HCT116 (cell line): ENCODE data around the gene ZMYND11. TPM values are rescaled to one million over a fixed set of nuclear protein-coding genes. Genes with fewer than 3 reads are reported as not detected.

Experiments
- ATAC-seq: fragments of 200-7000 bp; cut with Tn5 transposase; 2 replicates; pipeline ENCODE4 v1.9.1; 2020; ENCODE audit warnings: mild to moderate bottlenecking, moderate library complexity
- BruUV-seq: library from RNA; stranded (reverse); fragments of 400-500 nt; replicated peaks from 2 replicates; lab custom pipeline; 2021; lab: Mats Ljungman, UMichigan
- CTCF ChIA-PET: fragments of 300-600 bp; sonication (Branson Sonifier 250); formaldehyde crosslinking; loops from one replicate; lab custom pipeline; 2021; ENCODE audit warnings: antibody characterized with exemption; lab: Charles Lee
- POLR2A ChIA-PET: fragments of 300-600, 350-600 bp; sonication (Branson Sonifier 250); formaldehyde crosslinking; loops from one replicate; lab custom pipeline; 2021; ENCODE audit warnings: antibody characterized with exemption; lab: Charles Lee
- RAD21 ChIA-PET, 2 experiments: fragments of 300-600 bp; sonication (Branson Sonifier 250); formaldehyde crosslinking; loops; one replicate each; lab custom pipeline; 2023; ENCODE audit warnings: low total read pairs in 2 of 2; ENCODE audit not compliant: uncharacterized antibody in 2 of 2, unreplicated experiment in 2 of 2, low non-redundant PET in 1 of 2; lab: Charles Lee
- DNase-seq: peaks from one replicate; pipeline ENCODE4 v3.0.0-alpha.2; 2010; ENCODE audit warnings: low read depth, low spot score
- H2AFZ ChIP-seq: fragments of 200-600 bp; shearing (Covaris generic), sonication (generic); 2 replicates; pipeline ENCODE4 v1.6.1; 2017; ENCODE audit warnings: low read depth, mixed run types, mixed read lengths, antibody characterized with exemption, low read length; ENCODE audit not compliant: poor library complexity, severe bottlenecking
- H3K27ac ChIP-seq: 2 replicates; pipeline ENCODE4 v1.5.1; 2012; ENCODE audit warnings: low read depth, low read length
- H3K27me3 ChIP-seq: fragments of 200-600 bp; sonication (generic); 2 replicates; pipeline ENCODE4 v1.6.1; 2016; ENCODE audit warnings: mixed run types, low read length, mixed read lengths; ENCODE audit not compliant: insufficient read depth
- H3K36me3 ChIP-seq, 2 experiments: fragments of 200-500 bp in 1 of 2; fragments of 200-600 bp in 1 of 2; sonication (Bioruptor generic) in 1 of 2; sonication (generic) in 1 of 2; 2 replicates each; pipeline versions ENCODE4 v1.5.1 to v1.6.1; 2014 to 2016; ENCODE audit warnings: low read length in 2 of 2, inconsistent platforms in 1 of 2, mixed read lengths in 1 of 2, mixed run types in 1 of 2; ENCODE audit not compliant: insufficient read depth in 2 of 2, control insufficient read depth in 1 of 2
- H3K4me1 ChIP-seq, 2 experiments: fragments of 200-600 bp in 1 of 2; sonication (generic) in 1 of 2; 2 replicates each; pipeline versions ENCODE4 v1.5.1 to v1.6.1; 2012 to 2017; ENCODE audit warnings: low read length in 2 of 2, inconsistent platforms in 1 of 2, mild to moderate bottlenecking in 1 of 2, mixed read lengths in 1 of 2, mixed run types in 1 of 2, moderate library complexity in 1 of 2; ENCODE audit not compliant: insufficient read depth in 2 of 2, control insufficient read depth in 1 of 2
- H3K4me2 ChIP-seq: fragments of 200-600 bp; sonication (generic); 2 replicates; pipeline ENCODE4 v1.6.1; 2017; ENCODE audit warnings: mixed run types, low read length, mixed read lengths
- H3K4me3 ChIP-seq, 2 experiments: fragments of 200-600 bp in 1 of 2; sonication (generic) in 1 of 2; replicated peaks in 1 of 2; 2 replicates each; pipeline ENCODE4 v1.5.1; 2011 to 2016; ENCODE audit warnings: low read length in 2 of 2, control low read depth in 1 of 2, low read depth in 1 of 2, mild to moderate bottlenecking in 1 of 2, mixed read lengths in 1 of 2, mixed run types in 1 of 2
- H3K79me2 ChIP-seq: fragments of 200-600 bp; sonication (generic); 2 replicates; pipeline ENCODE4 v1.6.1; 2017; ENCODE audit warnings: mild to moderate bottlenecking, mixed run types, low read length, moderate library complexity, mixed read lengths; ENCODE audit not compliant: insufficient read depth
- H3K9ac ChIP-seq: fragments of 200-600 bp; sonication (generic); 2 replicates; pipeline ENCODE4 v1.6.1; 2016; ENCODE audit warnings: low read length, mixed read lengths
- H3K9me2 ChIP-seq: fragments of 200-600 bp; sonication (generic), shearing (Covaris generic); 2 replicates; pipeline ENCODE4 v1.6.1; 2017; ENCODE audit warnings: mixed run types, mild to moderate bottlenecking, moderate library complexity; ENCODE audit not compliant: insufficient read depth
- H3K9me3 ChIP-seq, 2 experiments: fragments of 200-500 bp in 1 of 2; fragments of 200-600 bp in 1 of 2; sonication (Bioruptor generic) in 1 of 2; sonication (generic) in 1 of 2; 2 replicates each; pipeline ENCODE4 v1.6.1; 2014 to 2017; ENCODE audit warnings: low read length in 2 of 2, mixed read lengths in 2 of 2, inconsistent platforms in 1 of 2, low read depth in 1 of 2, mild to moderate bottlenecking in 1 of 2, mixed run types in 1 of 2, moderate library complexity in 1 of 2; ENCODE audit not compliant: control insufficient read depth in 1 of 2, insufficient read depth in 1 of 2
- H4K20me1 ChIP-seq: fragments of 200-600 bp; sonication (generic), shearing (Covaris generic); 2 replicates; pipeline ENCODE4 v1.6.1; 2017; ENCODE audit warnings: mixed run types, mild to moderate bottlenecking, moderate library complexity; ENCODE audit not compliant: insufficient read depth
- ATF3 ChIP-seq: IDR thresholded peaks from 2 replicates; pipeline ENCODE4 v1.6.1; 2012
- CBX3 ChIP-seq: IDR thresholded peaks from 2 replicates; pipeline ENCODE4 v1.6.1; 2012; ENCODE audit warnings: low read depth
- CEBPB ChIP-seq: IDR thresholded peaks from 2 replicates; pipeline ENCODE4 v1.6.1; 2012; ENCODE audit warnings: low read depth
- CTCF ChIP-seq, 3 experiments: fragments of 200-600 bp in 1 of 3; sonication (generic) in 1 of 3; IDR thresholded peaks in 2 of 3; conservative IDR thresholded peaks in 1 of 3; 2 replicates each; pipeline ENCODE4 v1.5.1; 2012 to 2017; ENCODE audit warnings: low read depth in 2 of 3, low read length in 2 of 3, antibody characterized with exemption in 1 of 3, borderline replicate concordance in 1 of 3, control low read depth in 1 of 3, mild to moderate bottlenecking in 1 of 3, mixed read lengths in 1 of 3, mixed run types in 1 of 3, moderate library complexity in 1 of 3; ENCODE audit not compliant: insufficient read depth in 1 of 3
- ELF1 ChIP-seq: IDR thresholded peaks from 2 replicates; pipeline ENCODE4 v1.6.1; 2012; ENCODE audit warnings: low read depth, borderline replicate concordance
- FOSL1 ChIP-seq: IDR thresholded peaks from 2 replicates; pipeline ENCODE4 v1.6.1; 2012; ENCODE audit warnings: low read depth
- JUND ChIP-seq: IDR thresholded peaks from 2 replicates; pipeline ENCODE4 v1.6.1; 2012
- MAX ChIP-seq: IDR thresholded peaks from 2 replicates; pipeline ENCODE4 v1.6.1; 2012
- POLR2AphosphoS5 ChIP-seq: IDR thresholded peaks from 2 replicates; pipeline ENCODE4 v1.6.1; 2011; ENCODE audit warnings: mild to moderate bottlenecking, low read depth, low read length, moderate library complexity
- RAD21 ChIP-seq: IDR thresholded peaks from 2 replicates; pipeline ENCODE4 v1.6.1; 2012; ENCODE audit warnings: low read depth, mild to moderate bottlenecking
- REST ChIP-seq: IDR thresholded peaks from 2 replicates; pipeline ENCODE4 v1.6.1; 2012; ENCODE audit warnings: low read depth
- SIN3A ChIP-seq: IDR thresholded peaks from 2 replicates; pipeline ENCODE4 v1.6.1; 2012; ENCODE audit warnings: low read depth
- SP1 ChIP-seq: IDR thresholded peaks from 2 replicates; pipeline ENCODE4 v1.6.1; 2012; ENCODE audit warnings: low read depth
- SRF ChIP-seq: IDR thresholded peaks from 2 replicates; pipeline ENCODE4 v1.6.1; 2012; ENCODE audit warnings: low read depth
- YY1 ChIP-seq: IDR thresholded peaks from 2 replicates; pipeline ENCODE4 v1.6.1; 2011; ENCODE audit warnings: low read length, low read depth, moderate library complexity, mild to moderate bottlenecking; ENCODE audit not compliant: insufficient replicate concordance; ENCODE audit errors: extremely low read depth
- ZFX ChIP-seq: fragments of 450-650 bp; IDR thresholded peaks from 2 replicates; pipeline ENCODE4 v1.6.1; 2017
- intact Hi-C: fragments of 100-400 bp; cut with micrococcal nuclease; formaldehyde crosslinking; loops from 2 replicates; pipeline ENCODE4 v1.10.0; 2022
- total RNA-seq: library from RNA; stranded (reverse); gene quantifications from one replicate; pipeline ENCODE4 v1.2.1, GENCODE V29; 2021; ENCODE audit not compliant: unreplicated experiment

The ZMYND11 gene
- total RNA-seq, 1 experiment from 2014 or later: 28.3 TPM

GRCh38 chr10:137031-137430 is 1.8 kb downstream of the ZMYND11 start:
- CTCF ChIA-PET: no interaction called here
- Histone ChIP-seq H3K36me3 (no peaks in the 10 kb centered on the region), H3K4me1 (peaks cover 12 to 39% of the 10 kb centered on the region in 2 experiments), H3K27me3 (no peaks in the 10 kb centered on the region), H3K4me3 (peak overlapping the region in 1 of 2 experiments; percentile 70; a peak in 2 of 4 replicates), H3K9me3 (no peaks in the 10 kb centered on the region), H3K79me2 (peaks cover 59% of the 10 kb centered on the region), H4K20me1 (no peaks in the 10 kb centered on the region), H2AFZ (no peak overlapping the region), H3K9me2 (no peaks in the 10 kb centered on the region), H3K4me2 (peak overlapping the region; percentile 91), H3K27ac (no peak overlapping the region), H3K9ac (no peak overlapping the region)
- ATAC-seq (peak; percentile 63), DNase-seq (peak; percentile 35)
- RAD21 ChIA-PET: no interaction called here
- intact Hi-C loops: no loop called here
- BruUV-seq: no TSS peak
- POLR2A ChIA-PET: no interaction called here
- TF ChIP-seq CEBPB (no peak), RAD21 (peak; percentile 4; the same call in 1 of the 2 replicates), CTCF (IDR thresholded peaks at IDR 0.05 in 2 of 3, conservative IDR thresholded peaks at IDR 0.05 in 1 of 3; ENCODE audit: borderline replicate concordance in 1 of 3, insufficient read depth in 1 of 3, low read depth in 2 of 3, low read length in 2 of 3) (peak; percentile 8 to 74 (median 70); a peak in 4 of 6 replicates)

GRCh38 chr10:137606-138005 is 2.4 kb downstream of the ZMYND11 start:
- Histone ChIP-seq H2AFZ (no peak overlapping the region), H3K9me2 (no peaks in the 10 kb centered on the region), H4K20me1 (no peaks in the 10 kb centered on the region), H3K79me2 (peaks cover 65% of the 10 kb centered on the region), H3K4me1 (peaks cover 13 to 43% of the 10 kb centered on the region in 2 experiments), H3K27me3 (no peaks in the 10 kb centered on the region), H3K9ac (no peak overlapping the region), H3K9me3 (no peaks in the 10 kb centered on the region), H3K27ac (no peak overlapping the region), H3K4me3 (no peak overlapping the region), H3K4me2 (peak overlapping the region; percentile 91; the same call in 1 of the 2 replicates), H3K36me3 (no peaks in the 10 kb centered on the region)
- POLR2A ChIA-PET: no interaction called here
- TF ChIP-seq YY1: no peak
- no peak for TF ChIP-seq SIN3A
- TF ChIP-seq SP1: no peak
- no peak for TF ChIP-seq POLR2AphosphoS5
- TF ChIP-seq JUND: no peak
- TF ChIP-seq REST: no peak
- no peak for TF ChIP-seq FOSL1
- no peak for TF ChIP-seq ATF3
- TF ChIP-seq CEBPB: no peak
- TF ChIP-seq ZFX: no peak
- TF ChIP-seq MAX: no peak
- no peak for TF ChIP-seq CBX3
- TF ChIP-seq SRF: no peak
- TF ChIP-seq ELF1: no peak
- ATAC-seq: no peak
- intact Hi-C loops: no loop called here
- CTCF ChIA-PET: no interaction called here
- RAD21 ChIA-PET: no interaction called here
- DNase-seq: no peak
- TSS peak; percentile 23 for BruUV-seq
